CD4-positive, alpha-beta T cell (primary cell): ENCODE results near the gene ZNF19. TPM values are rescaled to one million over a fixed set of nuclear protein-coding genes. Genes with fewer than 3 reads are reported as not detected.

Source experiments
- ATAC-seq: fragments of 200-7000 bp; cut with Tn5 transposase; one replicate; pipeline ENCODE4 v1.10.0; 2022; ENCODE audit warnings: mild to moderate bottlenecking; ENCODE audit not compliant: poor library complexity
- CTCF ChIA-PET: fragments of 350-600 bp; sonication (Branson Sonifier 250); formaldehyde crosslinking; loops from one replicate; lab custom pipeline; 2021; ENCODE audit warnings: antibody characterized with exemption, inconsistent platforms; lab: Charles Lee
- POLR2A ChIA-PET: fragments of 350-600 bp; sonication (Branson Sonifier 250); formaldehyde crosslinking; loops from one replicate; lab custom pipeline; 2021; ENCODE audit warnings: antibody characterized with exemption, inconsistent platforms; lab: Charles Lee
- DNase-seq, 14 experiments: peaks; one replicate each; pipeline ENCODE4 v3.0.0-alpha.2; 2013 to 2020; ENCODE audit warnings: mixed read lengths in 2 of 14
- H3K27ac ChIP-seq, 2 donors: one replicate each; pipeline versions ENCODE4 v1.5.1 to v1.7.0; 2013; ENCODE audit warnings: low read length in 2 of 2, low read depth in 1 of 2, mild to moderate bottlenecking in 1 of 2
- H3K27me3 ChIP-seq, 2 experiments: 1 replicate in 1 of 2; 2 replicates in 1 of 2; pipeline versions ENCODE4 v1.6.1 to v1.7.0; 2013; ENCODE audit warnings: low read length in 2 of 2, control low read depth in 1 of 2, mild to moderate bottlenecking in 1 of 2, moderate library complexity in 1 of 2; ENCODE audit not compliant: insufficient read depth in 2 of 2, control insufficient read depth in 1 of 2
- H3K36me3 ChIP-seq: one replicate; pipeline ENCODE4 v1.6.1; 2013; ENCODE audit warnings: low read length, control low read depth; ENCODE audit not compliant: insufficient read depth
- H3K4me1 ChIP-seq: one replicate; pipeline ENCODE4 v1.6.1; 2013; ENCODE audit warnings: low read length, control low read depth; ENCODE audit not compliant: insufficient read depth
- H3K4me3 ChIP-seq: one replicate; pipeline ENCODE4 v1.5.1; 2013; ENCODE audit warnings: mild to moderate bottlenecking, low read length, moderate library complexity
- H3K9me3 ChIP-seq, 2 experiments: 1 replicate in 1 of 2; 2 replicates in 1 of 2; pipeline versions ENCODE4 v1.6.1 to v1.7.0; 2013; ENCODE audit warnings: low read length in 2 of 2, mild to moderate bottlenecking in 2 of 2, control low read depth in 1 of 2, moderate library complexity in 1 of 2; ENCODE audit not compliant: control insufficient read depth in 1 of 2, insufficient read depth in 1 of 2
- H3K27ac Mint-ChIP-seq: one replicate; pipeline ENCODE4 v1.8.0; 2020; ENCODE audit warnings: mixed read lengths
- H3K27me3 Mint-ChIP-seq: one replicate; pipeline ENCODE4 v1.8.0; 2021; ENCODE audit warnings: mixed read lengths
- H3K36me3 Mint-ChIP-seq: one replicate; pipeline ENCODE4 v1.8.0; 2021; ENCODE audit warnings: low read depth, mixed read lengths
- H3K4me1 Mint-ChIP-seq: one replicate; pipeline ENCODE4 v1.8.0; 2021; ENCODE audit warnings: low read depth, mixed read lengths
- H3K4me3 Mint-ChIP-seq: one replicate; pipeline ENCODE4 v1.8.0; 2020; ENCODE audit warnings: mild to moderate bottlenecking, mixed read lengths
- H3K9me3 Mint-ChIP-seq: one replicate; pipeline ENCODE4 v1.8.0; 2020; ENCODE audit warnings: mixed read lengths
- intact Hi-C, 2 experiments: fragments of 100-400 bp; cut with DNase I in 1 of 2; cut with micrococcal nuclease in 1 of 2; formaldehyde crosslinking; loops; one replicate each; pipeline versions ENCODE4 v1.15.1 to v1.9.0; 2023 to 2025; cut with DNase I, micrococcal nuclease
- total RNA-seq, 174 experiments: library from RNA in 2 of 174; stranded (reverse) in 2 of 174; gene quantifications; one replicate each; pipeline ENCODE4 v1.2.3 and lab custom pipeline; 2021 to 2026
- TF ChIP-seq, protein P1 (sequence below): fragments of 200-600 bp; IDR thresholded peaks from one replicate; pipeline ENCODE4 v1.8.0; 2022; ENCODE audit warnings: antibody characterized with exemption, mild to moderate bottlenecking

The ZNF19 gene
- total RNA-seq, 2 experiments from 2014 or later = 4.6 to 6.4 TPM

DNA sequence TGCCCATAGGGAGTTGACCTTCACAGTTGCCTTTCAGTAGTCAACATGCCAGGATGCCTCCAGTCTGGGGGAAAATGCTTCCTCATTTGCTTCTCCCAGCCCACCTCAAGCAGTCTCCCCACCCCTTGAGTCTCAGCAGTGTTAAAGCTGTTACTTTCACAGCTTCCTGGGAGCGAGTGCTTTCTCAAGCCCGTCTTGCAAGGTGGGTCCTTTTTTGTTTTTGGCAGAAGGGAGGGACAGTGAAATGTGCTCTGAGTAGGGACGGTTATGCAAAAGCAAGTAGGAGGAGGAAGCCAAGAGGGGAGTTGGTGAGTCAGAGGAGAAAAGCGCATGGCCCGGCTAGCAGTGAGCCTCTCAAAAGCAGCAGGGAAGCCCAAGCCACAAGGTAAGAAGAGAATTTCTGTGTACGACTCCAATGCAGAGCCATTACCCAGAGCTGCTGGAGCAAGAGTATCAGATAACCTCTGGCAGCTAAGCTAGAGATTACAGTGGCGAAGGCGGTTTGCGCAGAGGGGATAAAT lies 37.0 kb upstream of the ZNF19 start, which contains the start of gene CHST4:
CHST4 (plus strand) TSS at position 316 of the 521 bp plus-strand sequence. CDS start 10,252 bp downstream, outside the sequence.
- DNase-seq = no peak
- Histone ChIP-seq H3K36me3 (no peaks in the 10 kb centered on the region), H3K4me3 (no peak within 1 kb of the TSS), H3K27ac (no peak within 1 kb of the TSS), H3K4me1 (no peaks in the 10 kb centered on the region), H3K27me3 (peaks cover 0 to 12% of the 10 kb centered on the region in 2 experiments), H3K9me3 (no peaks in the 10 kb centered on the region)
- Mint-ChIP-seq H3K27me3 (peaks cover 48% of the 10 kb centered on the region), H3K27ac (no peak within 1 kb of the TSS), H3K4me1 (no peaks in the 10 kb centered on the region), H3K36me3 (no peaks in the 10 kb centered on the region), H3K4me3 (no peak within 1 kb of the TSS), H3K9me3 (no peaks in the 10 kb centered on the region)
- TF ChIP-seq, protein P1, sequence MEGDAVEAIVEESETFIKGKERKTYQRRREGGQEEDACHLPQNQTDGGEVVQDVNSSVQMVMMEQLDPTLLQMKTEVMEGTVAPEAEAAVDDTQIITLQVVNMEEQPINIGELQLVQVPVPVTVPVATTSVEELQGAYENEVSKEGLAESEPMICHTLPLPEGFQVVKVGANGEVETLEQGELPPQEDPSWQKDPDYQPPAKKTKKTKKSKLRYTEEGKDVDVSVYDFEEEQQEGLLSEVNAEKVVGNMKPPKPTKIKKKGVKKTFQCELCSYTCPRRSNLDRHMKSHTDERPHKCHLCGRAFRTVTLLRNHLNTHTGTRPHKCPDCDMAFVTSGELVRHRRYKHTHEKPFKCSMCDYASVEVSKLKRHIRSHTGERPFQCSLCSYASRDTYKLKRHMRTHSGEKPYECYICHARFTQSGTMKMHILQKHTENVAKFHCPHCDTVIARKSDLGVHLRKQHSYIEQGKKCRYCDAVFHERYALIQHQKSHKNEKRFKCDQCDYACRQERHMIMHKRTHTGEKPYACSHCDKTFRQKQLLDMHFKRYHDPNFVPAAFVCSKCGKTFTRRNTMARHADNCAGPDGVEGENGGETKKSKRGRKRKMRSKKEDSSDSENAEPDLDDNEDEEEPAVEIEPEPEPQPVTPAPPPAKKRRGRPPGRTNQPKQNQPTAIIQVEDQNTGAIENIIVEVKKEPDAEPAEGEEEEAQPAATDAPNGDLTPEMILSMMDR = no peak
- POLR2A ChIA-PET = no interaction called here
- intact Hi-C loops = no loop called here
- CTCF ChIA-PET = no interaction called here
- ATAC-seq = no peak

DNA sequence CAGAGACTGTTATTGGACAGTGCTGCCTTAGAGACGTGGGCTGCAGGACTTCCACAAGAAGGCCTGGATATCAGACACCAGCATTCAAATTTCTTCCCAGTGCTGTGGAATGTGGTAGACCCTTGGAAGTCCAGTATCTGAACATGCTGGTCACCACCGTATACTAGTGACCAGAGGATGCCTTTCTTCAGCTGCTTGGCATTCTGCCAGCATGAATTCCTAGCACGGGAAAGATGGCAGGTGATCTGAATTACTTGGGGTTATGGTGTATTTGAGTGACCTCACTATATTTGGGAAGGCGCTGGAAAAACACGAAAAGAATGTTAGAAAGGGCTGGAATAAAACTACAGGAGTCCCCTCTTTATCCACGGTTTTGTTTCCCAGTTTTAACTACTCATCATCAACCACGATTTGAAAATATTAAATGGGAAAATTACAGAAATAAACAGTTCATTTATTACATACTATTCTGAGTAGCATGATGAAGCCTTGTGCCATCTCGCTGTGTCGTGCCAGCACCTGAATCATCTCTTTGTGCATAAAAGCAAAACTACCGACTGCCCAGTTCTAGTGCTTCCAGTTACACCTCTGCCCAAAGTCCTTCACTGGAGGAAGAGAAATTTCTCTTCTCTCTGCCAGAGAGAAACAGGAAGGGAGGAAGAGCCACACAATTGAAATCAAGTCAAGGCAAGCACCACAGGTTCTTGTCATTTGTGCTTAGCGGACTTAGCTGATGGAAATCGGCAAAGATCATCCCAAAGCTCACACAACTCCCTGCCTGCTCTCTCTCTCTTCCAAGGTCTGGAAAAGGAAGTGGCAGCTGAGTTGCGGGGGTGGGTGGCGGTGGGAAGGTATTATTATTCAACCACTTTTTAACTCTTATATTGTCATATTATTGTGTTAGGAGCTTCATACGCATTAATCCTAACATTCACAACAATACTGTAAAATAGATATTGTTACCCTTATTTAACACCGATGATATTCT lies 35.7 kb upstream of the ZNF19 start:
- Histone ChIP-seq H3K27ac (no peak overlapping the region), H3K4me3 (no peak overlapping the region), H3K36me3 (no peaks in the 10 kb centered on the region), H3K4me1 (no peaks in the 10 kb centered on the region), H3K27me3 (peaks cover 0 to 12% of the 10 kb centered on the region in 2 experiments), H3K9me3 (no peaks in the 10 kb centered on the region)
- no peak for ATAC-seq
- ChIA-PET CTCF (no interaction called here), POLR2A (no interaction called here)
- Mint-ChIP-seq H3K36me3 (no peaks in the 10 kb centered on the region), H3K4me1 (no peaks in the 10 kb centered on the region), H3K27me3 (peaks cover 43% of the 10 kb centered on the region), H3K9me3 (no peaks in the 10 kb centered on the region), H3K4me3 (no peak overlapping the region), H3K27ac (no peak overlapping the region)
- DNase-seq = no peak
- intact Hi-C loops = no loop called here
- TF ChIP-seq, protein P1 = no peak

DNA sequence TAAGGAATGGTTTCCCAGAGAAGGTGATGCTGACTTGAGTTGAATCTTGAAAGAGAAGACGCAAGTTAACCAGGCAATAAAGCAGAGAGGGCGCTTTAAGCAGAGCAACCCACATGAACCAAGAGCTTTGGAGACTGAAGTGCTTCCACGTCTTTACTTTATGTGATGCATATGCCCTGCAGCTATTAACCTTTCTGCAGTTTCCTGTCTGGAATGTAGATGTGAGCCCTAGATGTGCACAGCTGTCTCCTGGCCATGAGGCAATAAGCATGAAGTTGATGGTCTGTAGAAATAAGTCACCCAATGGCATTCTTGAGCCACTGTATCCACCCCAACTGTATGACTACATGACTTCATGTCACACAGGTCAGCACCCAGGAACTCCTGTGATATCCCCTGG lies 31.4 kb upstream of the ZNF19 start:
- Mint-ChIP-seq H3K36me3 (no peaks in the 10 kb centered on the region), H3K4me1 (no peaks in the 10 kb centered on the region), H3K27ac (no peak overlapping the region), H3K27me3 (peaks cover 14% of the 10 kb centered on the region), H3K4me3 (no peak overlapping the region), H3K9me3 (no peaks in the 10 kb centered on the region)
- H3K27me3 ChIP-seq = peaks cover 0 to 5% of the 10 kb centered on the region in 2 experiments
- DNase-seq = no peak
- H3K4me3 ChIP-seq = no peak overlapping the region
- no peak overlapping the region for H3K27ac ChIP-seq
- ChIA-PET POLR2A (no interaction called here), CTCF (interaction anchor here (1.6 kb wide), 1 partner anchor 20 kb away, joined by 4 read pairs; no protein-coding TSS in a partner anchor)
- no peaks in the 10 kb centered on the region for H3K9me3 ChIP-seq
- H3K4me1 ChIP-seq = no peaks in the 10 kb centered on the region
- H3K36me3 ChIP-seq = no peaks in the 10 kb centered on the region
- TF ChIP-seq, protein P1 = no peak
- no peak for ATAC-seq
- intact Hi-C loops = no loop called here
